ENCODE data around the gene PIGL.
A peak's percentile ranks its signal among the peaks of the same experiment; 100 is the strongest.
"Not testable (repeated sequence)": the region's sequence is repeated elsewhere in the genome, so short reads cannot be mapped to it uniquely, and the experiment has no call there.

PIGL gene

DNA sequence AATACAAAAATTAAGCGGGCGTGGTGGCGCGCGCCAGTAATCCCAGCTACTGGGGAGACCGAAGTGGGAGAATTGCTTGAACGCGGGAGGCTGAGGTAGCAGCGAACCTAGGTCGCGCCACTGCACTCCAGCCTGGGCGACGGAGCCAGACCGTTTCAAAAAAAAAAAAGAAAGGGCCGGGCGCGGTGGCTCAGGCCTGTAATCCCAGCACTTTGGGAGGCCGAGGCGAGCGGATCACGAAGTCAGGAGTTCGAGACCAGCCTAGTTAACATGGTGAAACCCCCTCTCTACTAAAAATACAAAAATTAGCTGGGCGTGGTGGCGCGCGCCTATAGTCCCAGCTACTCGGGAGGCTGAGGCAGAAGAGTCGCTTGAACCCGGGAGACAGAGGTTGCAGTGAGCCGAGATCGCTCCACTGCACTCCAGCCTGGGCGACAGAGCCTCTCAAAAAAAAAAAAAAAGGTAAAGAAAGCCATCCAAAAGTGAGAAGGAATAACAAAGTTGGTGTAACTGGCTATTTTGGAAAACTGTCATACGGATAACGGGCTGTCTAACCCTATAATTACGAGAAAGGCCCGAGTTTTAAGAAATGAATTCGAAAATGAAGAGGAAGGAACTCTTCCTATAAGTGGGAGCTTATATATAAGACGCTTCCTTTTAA, 539 bp upstream of the PIGL start:
- DNase-seq (ENCODE audit: low read depth in 2 of 2), result not testable (repeated sequence)

DNA sequence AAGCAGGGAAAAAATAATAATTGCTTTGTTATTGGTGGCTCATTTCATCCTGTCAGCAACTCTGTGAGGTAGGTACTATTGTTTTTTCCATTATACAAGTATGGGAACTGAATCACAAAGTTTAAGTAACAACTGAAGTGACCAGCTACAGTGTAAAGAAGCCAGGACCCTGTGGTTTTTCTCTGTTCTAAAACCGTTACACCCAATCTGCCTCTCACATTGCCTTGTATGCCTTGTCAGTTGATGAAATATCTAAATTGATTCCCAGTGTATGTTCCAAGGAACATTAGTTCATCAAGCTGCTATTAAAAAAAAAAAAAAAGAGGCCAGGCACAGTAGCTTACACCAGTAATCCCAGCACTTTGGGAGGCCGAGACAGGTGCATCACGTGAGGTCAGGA, 5.4 kb downstream of the PIGL start:
- no peak for DNase-seq (ENCODE audit: low read depth in 2 of 2)

DNA sequence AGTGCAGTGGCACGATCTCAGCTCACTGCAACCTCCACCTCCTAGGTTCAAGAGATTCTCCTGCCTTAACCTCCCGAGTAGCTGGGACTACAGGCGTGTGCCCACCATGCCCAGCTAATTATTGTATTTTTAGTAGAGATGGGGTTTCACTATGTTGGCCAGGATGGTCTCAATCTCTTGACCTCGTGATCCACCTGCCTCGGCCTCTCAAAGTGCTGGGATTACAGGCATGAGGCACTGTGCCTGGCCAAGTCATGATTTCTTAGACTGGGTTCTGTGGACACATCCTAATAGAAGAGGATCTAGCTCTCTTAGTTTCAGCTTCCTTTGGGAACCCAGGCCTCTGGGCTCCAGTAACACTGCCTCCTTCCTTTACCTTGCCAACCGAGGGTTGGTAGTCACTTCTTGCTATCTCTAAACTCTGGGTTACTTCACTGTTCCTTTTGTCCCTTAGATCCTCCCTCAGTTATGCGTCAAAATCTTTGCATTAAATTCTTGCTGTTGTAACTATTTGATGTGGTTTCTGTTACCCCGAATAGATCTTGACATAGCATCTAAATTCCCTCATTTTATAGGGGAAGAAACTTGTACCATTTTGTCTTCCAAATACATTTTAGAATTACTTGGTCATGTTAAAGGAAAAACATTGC, 13.0 kb downstream of the PIGL start:
- not testable (repeated sequence) for DNase-seq (ENCODE audit: low read depth in 2 of 2)

DNA sequence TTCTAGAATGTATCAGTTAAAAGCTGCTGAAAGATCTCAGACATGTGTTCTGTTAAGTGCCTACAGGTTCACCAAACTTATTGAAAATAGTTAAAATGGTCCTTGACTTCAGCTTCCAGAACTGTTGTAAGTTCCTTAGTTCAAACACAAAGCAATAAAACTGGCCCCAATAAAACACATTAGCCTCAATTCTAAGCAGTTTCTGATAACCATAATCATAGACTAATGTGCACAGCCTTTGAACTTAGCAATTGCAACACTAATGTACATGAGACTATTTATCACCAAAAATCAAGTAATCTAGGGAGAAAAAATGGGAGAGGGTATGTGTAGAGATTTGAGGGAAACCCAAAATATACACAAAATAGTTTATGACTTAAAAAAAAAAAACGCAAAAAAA, 15.4 kb downstream of the PIGL start:
- DNase-seq (ENCODE audit: low read depth in 2 of 2), result no peak

DNA sequence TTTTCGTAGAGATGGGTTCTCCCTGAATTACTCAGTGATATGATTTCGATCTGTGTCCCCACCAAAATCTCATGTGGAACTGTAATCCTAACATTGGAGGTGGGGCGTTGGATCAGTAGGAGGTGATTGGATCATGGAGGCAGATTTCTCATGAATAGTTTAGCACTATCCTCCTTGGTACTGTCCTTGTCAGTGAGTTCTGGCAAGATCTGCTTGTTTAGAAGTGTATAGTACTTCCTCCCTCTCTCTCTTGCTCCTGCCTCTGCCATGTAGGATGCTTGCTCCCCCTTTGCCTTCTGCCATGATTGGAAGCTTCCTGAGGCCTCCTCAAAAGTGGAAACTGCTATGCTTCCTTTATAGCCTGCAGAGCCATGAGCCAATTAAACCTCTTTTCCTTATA, 22.9 kb downstream of the PIGL start:
- no peak for DNase-seq (ENCODE audit: low read depth in 2 of 2)

DNA sequence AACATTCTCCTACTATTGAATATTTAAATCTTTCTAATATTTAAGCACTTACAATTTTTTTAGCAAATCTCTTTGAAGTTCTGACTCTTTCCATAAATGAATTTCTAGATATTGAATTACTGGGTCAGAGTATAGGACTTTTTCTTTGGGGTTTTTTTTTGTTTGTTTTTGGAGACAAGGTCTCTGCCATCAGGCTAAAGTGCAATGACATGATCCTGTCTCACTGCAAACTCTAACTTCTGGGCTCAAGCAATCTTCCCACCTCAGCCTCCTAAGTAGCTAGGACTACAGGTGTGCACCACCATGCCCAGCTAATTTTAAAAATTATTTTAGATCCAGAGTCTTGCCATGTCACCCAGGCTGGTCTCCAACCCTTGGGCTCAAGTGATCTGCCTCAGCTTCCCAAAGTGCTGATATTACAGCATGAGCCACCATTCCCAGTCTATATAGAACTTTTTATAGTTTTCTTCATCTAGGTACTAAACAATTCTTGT, 24.9 kb downstream of the PIGL start:
- no peak for DNase-seq (ENCODE audit: low read depth in 2 of 2)

DNA sequence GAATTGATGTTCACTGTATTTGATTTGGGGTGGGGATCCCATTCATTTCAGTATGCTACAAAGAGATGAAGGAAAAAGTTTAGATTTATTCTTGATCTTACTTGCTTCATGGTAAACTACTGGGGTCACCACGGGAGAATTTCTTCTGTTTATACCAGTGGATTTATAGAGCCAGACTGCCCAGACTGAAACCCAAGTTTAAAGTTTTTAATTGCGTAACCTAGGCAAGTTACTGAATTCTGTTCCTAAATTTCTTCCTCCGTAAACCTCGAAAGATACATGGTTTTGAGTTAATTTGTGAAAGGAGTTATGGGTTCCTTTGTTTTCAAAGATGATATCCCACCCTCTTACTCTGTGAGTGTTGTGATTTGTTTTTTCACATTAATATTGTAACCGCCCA, 26.4 kb downstream of the PIGL start:
- no peak for DNase-seq (ENCODE audit: low read depth in 2 of 2)

DNA sequence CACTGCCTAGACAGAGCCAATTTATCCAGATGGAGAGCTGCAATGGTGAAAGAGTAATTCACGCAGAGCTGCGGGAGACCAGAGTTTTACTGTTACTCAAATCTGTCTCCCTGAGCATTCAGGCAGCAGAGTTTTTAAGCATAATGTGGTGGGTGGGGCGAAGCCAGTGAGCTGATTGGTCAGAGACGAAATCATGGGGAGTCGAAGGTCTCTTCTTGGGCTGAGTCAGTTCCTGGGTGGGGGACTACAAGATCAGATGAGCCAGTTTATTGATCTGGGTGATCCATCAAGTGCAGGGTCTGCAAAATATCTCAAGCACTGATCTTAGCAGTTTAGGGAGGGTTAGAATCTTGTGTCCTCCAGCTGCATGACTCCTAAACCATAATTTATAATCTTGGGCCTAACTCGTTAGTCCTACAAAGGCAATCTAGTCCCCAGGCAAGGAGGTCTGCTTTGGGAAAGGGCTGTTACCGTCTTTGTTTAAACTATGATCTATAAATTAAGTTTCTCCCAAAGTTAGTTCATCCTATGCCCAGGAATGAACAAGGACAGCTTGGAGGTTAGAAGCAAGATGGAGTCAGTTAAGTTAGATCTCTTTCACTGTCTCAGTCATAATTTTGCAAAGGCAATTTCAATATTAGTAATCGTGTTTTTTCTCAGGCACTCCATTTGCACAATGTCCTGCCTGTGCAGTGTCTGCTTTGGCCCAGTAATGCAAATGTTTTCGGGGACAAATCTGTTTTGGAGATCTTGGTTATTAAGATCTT, 27.0 kb downstream of the PIGL start:
- DNase-seq (ENCODE audit: low read depth in 2 of 2), result peak in 1 of 2 donors; percentile 9

DNA sequence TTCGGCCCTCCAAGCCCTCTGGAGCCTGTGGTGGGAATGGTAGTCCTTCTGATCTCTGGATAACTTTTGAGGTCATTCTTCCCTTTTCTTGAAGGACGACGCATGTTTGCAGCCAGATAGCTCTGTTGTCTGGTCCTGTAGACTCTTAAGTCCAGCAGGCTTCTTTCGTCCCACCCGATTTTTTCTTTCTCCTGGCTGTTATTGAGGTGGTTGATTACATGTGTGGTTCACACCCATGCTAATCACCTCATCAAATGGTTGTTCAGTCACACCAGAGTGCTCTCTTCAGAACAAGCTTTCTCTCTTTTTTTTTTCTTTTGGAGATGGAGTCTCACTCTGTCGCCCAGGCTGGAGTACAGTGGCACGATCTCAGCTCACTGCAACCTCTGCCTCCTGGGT, 30.6 kb downstream of the PIGL start:
- no peak for DNase-seq (ENCODE audit: low read depth in 2 of 2)

DNA sequence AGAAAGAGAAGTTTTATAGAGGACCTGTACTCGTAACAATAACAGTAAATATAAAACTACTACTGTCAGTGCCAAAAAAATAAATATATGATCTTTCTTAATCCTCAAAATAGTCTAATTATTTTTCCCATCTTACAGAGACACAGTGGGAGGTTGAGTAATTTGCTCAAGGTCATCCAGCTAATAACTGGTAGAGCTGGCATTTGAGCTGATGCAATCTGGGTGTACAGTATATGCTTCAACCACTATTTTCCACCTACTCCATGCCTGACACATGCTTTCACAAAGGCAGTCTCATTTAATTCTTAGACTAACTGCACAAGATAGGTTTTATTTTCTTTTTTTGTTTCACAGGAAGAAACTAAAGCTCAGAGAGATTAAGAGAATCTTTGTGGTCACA, 33.6 kb downstream of the PIGL start:
- no peak for DNase-seq (ENCODE audit: low read depth in 2 of 2)

DNA sequence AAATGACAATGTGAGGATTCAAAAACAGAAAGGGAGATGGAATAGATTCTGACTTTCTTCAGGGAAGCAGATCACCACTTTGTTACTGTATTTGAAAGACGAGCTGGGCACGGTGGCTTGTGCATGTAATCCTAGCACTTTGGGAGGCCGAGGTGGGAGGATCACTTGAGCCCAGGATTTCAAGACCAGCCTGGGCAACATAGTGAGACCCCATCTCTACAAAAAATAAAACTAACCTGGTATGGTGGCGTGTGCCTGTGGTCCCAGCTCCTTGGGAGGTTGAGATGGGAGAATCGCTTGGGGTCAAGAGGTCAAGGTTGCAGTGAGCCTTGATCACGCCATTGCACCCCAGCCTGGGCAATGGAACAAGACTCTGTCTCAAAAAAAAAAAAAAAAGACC, 34.0 kb downstream of the PIGL start:
- DNase-seq (ENCODE audit: low read depth in 2 of 2), result no peak

DNA sequence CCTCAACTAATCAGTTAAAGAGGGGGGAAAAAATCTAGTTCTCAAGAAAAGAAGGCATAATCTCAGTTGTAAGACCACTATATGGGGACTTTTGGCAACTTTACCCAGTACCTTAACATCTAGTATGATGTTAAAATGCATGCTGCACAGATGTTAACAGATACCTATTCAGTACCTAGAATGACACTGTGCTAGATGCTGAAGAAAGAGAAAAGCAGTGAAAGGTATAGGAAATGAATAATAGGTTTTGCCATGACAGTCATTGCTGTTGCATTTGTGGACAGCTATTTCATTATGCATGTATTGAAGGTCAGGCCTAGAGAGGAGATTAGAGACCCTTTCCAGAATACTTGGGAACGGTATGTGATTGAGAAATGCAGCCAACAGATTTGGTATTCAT, 34.5 kb downstream of the PIGL start:
- no peak for DNase-seq (ENCODE audit: low read depth in 2 of 2)

DNA sequence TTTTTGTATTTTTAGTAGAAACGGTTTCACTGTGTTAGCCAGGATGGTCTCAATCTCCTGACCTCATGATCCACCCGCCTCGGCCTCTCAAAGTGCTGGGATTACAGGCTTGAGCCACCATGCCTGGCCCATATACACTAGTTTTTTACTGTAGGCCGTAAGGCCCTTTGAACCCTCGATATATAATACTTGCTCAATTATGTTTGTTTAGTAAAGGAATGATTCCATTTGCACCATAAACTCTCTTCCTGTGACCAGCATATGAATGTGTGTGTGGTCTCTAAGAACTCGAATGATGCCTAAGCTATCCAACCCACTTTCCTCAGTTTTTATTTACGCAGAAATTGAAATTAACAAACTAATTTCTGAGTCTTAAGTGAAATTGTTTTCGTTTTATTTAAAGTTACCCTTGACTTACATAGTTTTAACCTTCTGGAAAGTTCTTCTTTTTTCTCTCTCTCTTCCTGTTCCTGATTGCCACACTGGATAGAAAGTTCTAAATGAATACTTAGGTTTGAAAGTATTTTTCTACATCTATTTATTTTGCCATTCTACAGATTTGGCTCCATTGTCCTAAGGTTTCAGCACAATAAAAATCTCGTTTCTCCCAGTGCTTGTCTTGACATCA, 37.9 kb downstream of the PIGL start:
- DNase-seq (ENCODE audit: low read depth in 2 of 2), result no peak

DNA sequence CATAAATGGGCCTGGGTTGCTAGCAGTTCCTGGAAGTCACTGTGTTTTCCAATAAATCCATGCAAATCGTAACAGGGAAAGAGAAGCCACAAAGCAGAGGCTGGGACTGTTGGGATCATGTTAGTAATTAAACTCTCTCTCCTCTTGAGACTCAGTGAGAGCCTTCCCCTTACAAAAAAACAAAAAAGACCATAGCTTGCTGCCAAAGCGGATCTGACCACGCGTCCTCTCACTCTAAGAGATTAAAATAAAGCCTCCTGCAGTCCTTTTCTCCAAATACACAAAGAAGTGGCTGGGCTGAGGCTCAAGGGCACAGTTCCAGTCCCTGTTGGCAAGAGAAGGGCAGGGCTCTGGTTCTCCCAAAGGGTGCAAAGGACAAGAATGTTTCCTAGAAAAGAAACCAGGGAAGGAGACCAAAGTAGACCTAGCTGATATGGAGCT, 38.5 kb downstream of the PIGL start:
- no peak for DNase-seq (ENCODE audit: low read depth in 2 of 2)

DNA sequence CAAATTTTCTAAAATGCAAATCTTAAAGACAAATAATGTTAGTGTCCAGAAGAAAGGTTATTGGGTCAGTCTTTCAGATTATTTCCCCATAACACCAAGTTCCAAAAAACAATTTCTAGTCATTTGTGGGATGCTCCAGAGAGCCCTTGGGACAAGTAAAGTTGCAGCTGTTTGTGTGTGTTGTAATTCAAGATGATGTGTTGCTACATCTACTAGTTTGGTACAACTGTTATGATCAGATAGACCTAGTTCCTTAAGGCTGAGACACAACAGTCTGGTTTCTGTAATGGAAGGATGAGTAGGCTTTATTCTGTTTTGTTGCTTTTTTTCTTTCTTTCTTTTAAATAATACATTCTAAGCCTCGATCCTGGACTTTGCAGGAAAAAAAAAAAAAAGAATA, 41.9 kb downstream of the PIGL start:
- no peak for DNase-seq (ENCODE audit: low read depth in 2 of 2)

DNA sequence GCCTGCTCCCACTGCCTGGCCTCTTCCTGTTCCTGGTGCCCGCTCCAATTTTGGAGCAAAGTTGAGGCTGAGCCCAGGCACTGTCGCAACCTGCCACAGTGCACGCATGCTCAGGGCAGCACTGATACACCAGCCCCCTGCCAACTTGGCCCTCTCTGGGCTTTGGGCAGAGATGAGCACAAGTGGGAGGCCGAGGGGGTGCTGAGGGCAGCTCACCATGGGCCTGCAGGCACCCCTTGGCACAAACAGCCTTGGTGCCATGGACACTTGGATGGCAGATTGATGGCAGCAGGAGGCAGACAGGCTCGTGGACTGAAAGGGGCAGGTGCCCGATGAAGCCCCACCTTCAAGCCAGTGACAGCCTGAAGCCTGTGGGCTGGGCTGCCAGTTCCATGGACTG, 42.9 kb downstream of the PIGL start:
- DNase-seq (ENCODE audit: low read depth in 2 of 2), result no peak

DNA sequence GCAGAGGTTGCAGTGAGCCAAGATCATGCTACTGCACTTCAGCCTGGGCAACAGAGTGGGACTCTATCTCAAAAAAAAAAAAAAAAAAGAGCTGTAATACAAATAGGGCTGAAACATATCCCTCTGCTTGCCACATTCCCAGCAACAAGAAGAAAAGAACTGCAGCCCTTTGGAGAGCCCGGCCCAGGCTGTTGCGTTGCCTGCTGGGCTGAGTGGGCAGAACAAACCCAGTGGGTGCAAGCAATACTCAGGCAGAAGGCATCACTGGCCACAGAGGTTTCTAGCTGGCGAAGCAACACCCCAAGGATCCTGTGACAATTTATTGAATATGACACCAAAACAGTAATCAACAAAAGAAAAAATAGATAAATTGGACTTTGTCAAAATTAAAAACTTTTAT, 44.0 kb downstream of the PIGL start:
- DNase-seq (ENCODE audit: low read depth in 2 of 2), result no peak

DNA sequence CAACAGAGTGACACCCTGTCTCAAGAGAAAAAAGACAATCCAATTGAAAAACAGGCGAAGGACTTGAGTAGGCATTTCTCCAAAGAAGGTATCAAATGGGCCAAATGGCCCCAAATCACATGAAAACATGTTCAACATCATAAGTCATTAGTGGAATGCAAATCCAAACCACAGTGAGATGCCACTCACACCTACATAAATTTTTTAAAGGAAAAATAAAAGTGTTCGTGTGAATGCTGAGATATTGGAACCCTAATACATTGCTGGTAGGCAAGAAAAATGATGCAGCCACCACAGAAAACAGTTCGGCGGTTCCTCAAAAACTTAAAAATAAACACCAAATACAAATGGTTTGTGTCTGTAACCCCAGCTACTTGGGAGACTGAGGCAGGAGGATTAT, 45.2 kb downstream of the PIGL start:
- no peak for DNase-seq (ENCODE audit: low read depth in 2 of 2)

DNA sequence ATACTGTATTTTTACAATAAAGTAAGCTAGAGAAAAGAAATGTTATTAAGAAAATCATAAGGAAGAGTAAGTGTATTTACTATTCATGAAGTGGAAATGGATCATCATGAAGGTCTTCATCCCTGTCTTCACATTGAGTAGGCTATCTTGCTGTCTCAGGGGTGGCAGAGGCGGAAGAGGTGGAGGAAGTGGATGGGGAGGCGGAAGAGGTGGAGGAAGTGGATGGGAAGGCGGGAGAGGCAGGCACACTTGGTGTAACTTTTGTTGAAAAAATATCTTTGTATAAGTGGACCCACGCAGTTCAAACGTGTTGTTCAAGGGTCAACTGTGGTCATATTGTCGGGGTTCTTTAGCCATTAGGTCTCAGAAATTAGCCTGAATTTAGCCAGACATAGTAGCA, 50.2 kb downstream of the PIGL start:
- no peak for DNase-seq (ENCODE audit: low read depth in 2 of 2)

DNA sequence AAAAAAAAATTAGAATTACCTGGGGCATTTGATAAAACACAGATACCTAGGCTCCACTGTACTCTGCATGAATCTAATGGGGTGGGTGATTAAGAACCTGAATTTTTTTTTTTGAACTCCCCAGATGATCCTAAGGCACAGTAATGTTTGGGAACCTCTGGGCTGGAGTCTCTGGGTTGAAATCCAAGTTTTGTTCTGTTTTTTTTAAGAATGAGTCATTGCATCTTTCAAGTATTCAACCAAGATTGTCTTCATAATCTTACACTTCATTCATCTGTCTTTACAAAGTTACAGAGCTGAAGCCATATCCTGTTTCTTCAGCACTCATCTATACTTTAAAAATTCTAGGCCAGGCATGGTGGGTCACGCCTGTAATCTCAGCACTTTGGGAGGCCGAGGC, 52.6 kb downstream of the PIGL start:
- no peak for DNase-seq (ENCODE audit: low read depth in 2 of 2)

DNA sequence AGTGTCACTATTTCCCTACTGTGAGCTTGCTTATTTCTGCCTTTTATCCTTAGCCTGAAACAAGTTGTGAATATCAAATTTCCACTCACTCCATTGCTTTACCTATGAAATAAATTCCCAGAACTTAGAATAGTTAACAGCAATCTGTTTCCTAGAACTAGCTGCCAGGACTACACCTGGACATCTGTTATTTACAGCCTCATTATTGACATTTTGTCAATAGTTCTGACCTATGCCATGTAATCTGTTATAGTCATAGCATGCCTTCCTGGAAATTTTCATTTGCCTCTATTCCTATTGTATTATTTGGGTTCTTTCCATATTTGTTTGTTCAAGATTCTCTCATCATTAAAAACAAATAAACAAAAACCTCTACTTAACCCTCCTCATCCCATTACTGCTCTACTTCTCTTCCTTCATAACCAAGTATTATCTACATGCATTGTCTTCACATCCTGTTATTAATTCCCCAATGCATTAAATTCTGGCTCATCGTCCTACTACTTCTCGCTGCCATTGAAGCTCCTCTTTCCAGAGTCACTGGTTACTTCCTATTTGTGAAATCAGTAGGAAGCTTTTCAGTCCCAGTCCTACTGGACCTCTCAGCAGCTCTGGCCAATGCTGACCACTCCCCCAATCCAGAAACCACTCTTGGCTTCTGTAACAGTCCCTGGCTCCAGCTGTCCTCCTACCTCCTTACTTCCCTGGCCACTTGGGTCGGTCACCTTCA, 55.3 kb downstream of the PIGL start:
- no peak for DNase-seq (ENCODE audit: low read depth in 2 of 2)

DNA sequence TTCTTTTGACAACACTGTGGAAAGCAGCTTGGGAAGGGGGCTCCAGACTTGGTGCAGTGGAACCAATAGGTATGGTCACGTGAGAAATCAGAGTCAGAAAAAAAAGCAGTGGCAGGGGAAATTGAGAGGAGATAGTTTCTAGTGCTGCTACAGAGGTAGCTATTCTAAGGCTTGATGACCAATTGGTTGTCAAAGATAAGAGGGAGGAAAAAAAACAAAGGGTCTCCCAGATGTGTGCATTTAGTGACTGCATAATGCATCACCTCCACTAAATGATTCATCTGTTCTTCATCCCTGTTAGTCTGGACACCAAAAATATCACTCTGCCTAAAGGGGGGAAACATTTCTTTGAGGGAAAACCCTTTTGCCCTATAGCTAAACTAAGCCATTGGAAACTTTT, 56.5 kb downstream of the PIGL start:
- no peak for DNase-seq (ENCODE audit: low read depth in 2 of 2)

All from stimulated activated CD4-positive, alpha-beta T cell treated with anti-CD3 and anti-CD28 coated beads, Interleukin-15, amount 100 ng/mL, for 48 hours (primary cell).